Measurements from ENCODE around the gene SP6.
A peak's percentile ranks its signal among the peaks of the same experiment; 100 is the strongest.

SP6 gene

GRCh38 chr17:47810200-47810821 is 40.7 kb downstream of the SP6 start:
- peak; percentile 64 for DNase-seq

GRCh38 chr17:47808830-47809480 is 42.0 kb downstream of the SP6 start:
- DNase-seq, result no peak

- DNase-seq, result no peak
These were observed 42.7 kb downstream of the SP6 start for GRCh38 chr17:47808036-47808829.

DNA sequence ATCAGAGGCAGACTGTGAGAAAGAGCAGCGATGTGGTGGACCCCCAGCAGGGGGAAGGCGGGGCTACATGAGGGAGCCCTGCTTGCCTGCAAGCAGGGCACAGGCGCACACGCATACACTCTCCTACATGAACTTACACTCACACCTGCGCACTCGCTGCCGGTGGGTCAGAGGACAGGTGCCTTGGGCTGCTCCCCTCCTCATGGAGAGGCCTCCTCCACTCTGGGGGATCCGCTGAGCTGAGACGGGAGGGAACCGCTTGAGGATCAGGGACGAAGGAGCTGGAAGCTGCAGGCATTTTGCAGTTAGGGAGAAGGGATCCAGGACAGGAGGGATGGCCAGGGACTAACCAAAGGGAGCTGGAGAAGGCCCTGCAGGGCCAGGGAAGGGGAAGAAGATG is 43.5 kb downstream of the SP6 start:
- DNase-seq, result no peak

GRCh38 chr17:47806913-47807255 is 44.1 kb downstream of the SP6 start:
- DNase-seq, result no peak

DNA sequence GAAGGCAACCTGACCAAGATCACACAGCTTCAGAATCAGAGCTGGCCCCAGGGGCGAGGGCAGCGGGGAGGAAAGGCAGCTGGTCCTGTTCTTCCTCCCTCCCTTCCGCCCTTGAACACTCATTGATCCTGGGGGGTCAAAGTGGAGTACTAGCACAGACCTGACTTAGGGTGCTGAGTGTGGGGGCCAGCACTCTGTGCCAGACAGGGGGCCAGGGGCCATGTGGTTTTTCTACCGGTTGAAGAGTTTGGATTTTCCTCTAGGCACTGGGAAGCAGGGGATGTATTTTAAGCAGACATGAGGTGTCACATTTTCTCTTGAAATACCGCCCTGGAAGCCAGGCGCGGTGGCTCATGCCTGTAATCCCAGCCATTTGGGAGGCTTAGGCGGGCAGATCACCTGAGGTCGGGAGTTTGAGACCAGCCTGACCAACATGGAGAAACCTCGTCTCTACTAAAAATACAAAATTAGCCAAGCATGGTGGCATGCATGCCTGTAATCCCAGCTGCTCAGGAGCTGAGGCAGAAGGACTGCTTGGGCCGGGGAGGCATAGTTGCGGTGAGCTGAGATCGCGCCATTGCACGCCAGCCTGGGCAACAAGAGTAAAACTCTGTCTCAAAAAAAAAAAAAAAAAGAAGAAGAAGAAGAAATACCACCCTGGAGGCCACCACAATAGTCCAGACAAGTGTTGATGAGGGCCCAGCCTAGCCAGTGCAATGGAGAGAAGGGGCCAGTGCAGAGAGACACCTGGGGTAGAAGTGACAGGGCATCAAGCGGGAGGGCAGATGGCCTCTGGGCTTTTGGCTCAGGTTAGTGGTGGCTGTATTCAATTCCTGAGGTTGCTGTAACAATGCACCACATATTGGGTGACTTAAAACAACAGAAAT is 44.7 kb downstream of the SP6 start:
- no peak for DNase-seq

- no peak for DNase-seq
These were observed 46.5 kb downstream of the SP6 start for GRCh38 chr17:47804461-47804860.

DNA sequence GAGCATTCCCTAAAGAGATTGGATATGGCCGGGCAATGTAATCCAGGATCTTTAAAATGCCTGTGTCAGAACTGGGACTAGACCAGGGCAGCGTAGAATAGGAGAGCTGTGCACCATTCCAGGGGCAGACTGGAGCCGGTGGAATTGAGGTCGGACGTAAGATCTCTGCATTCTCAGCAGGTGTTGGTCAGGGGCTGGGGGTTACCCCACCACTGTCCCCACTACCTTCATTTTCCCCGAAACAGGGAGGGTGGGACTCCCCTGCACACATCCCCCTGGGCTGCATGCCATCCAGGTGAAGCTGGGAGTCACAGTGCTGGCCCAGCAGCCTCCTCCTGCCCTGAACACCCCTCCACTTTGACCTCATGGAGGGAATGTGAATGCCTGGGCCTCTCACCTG is 47.2 kb downstream of the SP6 start:
- DNase-seq, result no peak

- no peak for DNase-seq
These were observed 47.8 kb downstream of the SP6 start for GRCh38 chr17:47803201-47803600.

DNA sequence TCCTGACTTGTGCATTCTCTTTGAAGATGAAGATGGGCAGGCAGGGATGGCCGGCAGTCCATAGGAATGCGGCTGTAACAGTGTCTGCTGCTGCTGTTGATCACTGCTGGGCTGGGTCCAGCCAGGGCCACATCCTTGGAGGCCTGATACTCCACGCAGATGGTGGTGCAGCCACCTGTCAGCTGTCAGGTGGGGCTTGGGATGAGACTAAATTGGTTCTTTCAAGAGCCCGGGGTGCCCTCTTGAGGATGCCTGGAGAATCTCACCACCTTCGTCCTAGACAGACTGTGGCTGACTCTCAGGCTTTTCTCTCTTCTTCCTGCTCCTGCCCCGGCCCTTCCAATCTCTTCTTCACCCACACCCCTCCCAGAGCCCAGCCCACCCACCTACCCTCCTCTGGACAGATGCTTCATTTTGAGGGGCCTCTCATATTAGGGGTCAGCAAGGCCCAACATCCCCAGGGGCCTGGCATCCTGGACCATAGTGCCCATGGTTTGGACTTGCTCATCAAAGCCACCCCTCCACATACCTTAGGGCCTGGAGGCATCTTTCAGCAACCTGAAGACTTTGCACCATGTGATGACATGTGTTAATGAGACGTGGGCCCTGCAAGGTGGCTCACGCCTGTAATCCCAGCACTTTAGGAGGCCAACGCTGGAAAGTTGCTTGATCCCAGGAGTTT is 48.5 kb downstream of the SP6 start:
- peak; percentile 44 for DNase-seq

GRCh38 chr17:47801906-47802305 is 49.1 kb downstream of the SP6 start:
- DNase-seq, result no peak

- no peak for DNase-seq
These were observed 49.7 kb downstream of the SP6 start for GRCh38 chr17:47801176-47801765.

DNA sequence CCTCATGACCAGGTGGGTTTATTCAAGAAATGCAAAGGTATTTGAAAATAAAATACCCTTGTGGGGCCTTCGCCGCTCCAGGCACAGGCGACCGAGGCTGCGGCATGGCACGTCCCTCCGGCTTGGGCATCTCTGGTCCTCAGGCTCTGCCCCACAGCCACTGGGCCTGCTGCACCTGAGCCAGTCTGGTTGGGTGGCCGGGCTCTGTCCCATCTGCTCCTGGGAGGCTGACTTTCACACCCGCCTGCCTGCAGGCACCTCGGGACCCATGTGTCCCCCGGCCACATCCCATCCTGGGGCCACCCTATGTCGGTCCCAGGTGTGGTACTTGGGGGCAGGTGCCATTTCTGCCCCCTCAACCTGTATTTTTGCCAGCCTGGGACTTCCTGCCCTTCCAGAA is 50.3 kb downstream of the SP6 start:
- no peak for DNase-seq

GRCh38 chr17:47797797-47798196 is 53.2 kb downstream of the SP6 start:
- DNase-seq, result no peak

All from amniotic stem cell (primary cell).